ENCODE measurements around the gene CARD11.

The CARD11 gene

GRCh38 chr7:2981103-2981480 lies 62.6 kb downstream of the CARD11 start:
- H3K27ac ChIP-seq: no peak overlapping the region
- no peak for DNase-seq

GRCh38 chr7:2980401-2981102 lies 63.1 kb downstream of the CARD11 start:
- no peak for DNase-seq
- Histone ChIP-seq H3K27ac (no peak overlapping the region), H3K36me3 (no peaks in the 10 kb centered on the region), H3K9me3 (ENCODE audit: severe bottlenecking) (no peaks in the 10 kb centered on the region), H3K4me3 (ENCODE audit: low read depth, low read length) (no peak overlapping the region), H3K27me3 (ENCODE audit: insufficient read depth, low read depth, severe bottlenecking) (no peaks in the 10 kb centered on the region)
- no peak for TF ChIP-seq CTCF (IDR thresholded peaks at IDR 0.05; ENCODE audit: low read depth, low read length)

More at GRCh38 chr7:2981103-2981480, 62.6 kb downstream of the CARD11 start:
- Histone ChIP-seq H3K9me3 (ENCODE audit: severe bottlenecking) (no peaks in the 10 kb centered on the region), H3K4me3 (ENCODE audit: low read depth, low read length) (no peak overlapping the region), H3K27me3 (ENCODE audit: insufficient read depth, low read depth, severe bottlenecking) (no peaks in the 10 kb centered on the region), H3K36me3 (no peaks in the 10 kb centered on the region)
- no peak for TF ChIP-seq CTCF (IDR thresholded peaks at IDR 0.05; ENCODE audit: low read depth, low read length)

- DNase-seq: no peak
- no peak overlapping the region for H3K27ac ChIP-seq
- no peaks in the 10 kb centered on the region for H3K27me3 ChIP-seq (ENCODE audit: insufficient read depth, low read depth, severe bottlenecking)
- TF ChIP-seq CTCF (IDR thresholded peaks at IDR 0.05; ENCODE audit: low read depth, low read length): no peak
- no peaks in the 10 kb centered on the region for H3K36me3 ChIP-seq
- H3K9me3 ChIP-seq (ENCODE audit: severe bottlenecking): no peaks in the 10 kb centered on the region
- H3K4me3 ChIP-seq (ENCODE audit: low read depth, low read length): no peak overlapping the region
Measured at GRCh38 chr7:2979951-2980350, 63.7 kb downstream of the CARD11 start.

GRCh38 chr7:2979201-2979631 lies 64.5 kb downstream of the CARD11 start:
- H3K4me3 ChIP-seq (ENCODE audit: low read depth, low read length): no peak overlapping the region
- no peak for TF ChIP-seq CTCF (IDR thresholded peaks at IDR 0.05; ENCODE audit: low read depth, low read length)
- no peak overlapping the region for H3K27ac ChIP-seq
- H3K27me3 ChIP-seq (ENCODE audit: insufficient read depth, low read depth, severe bottlenecking): no peaks in the 10 kb centered on the region
- no peak for DNase-seq
- no peaks in the 10 kb centered on the region for H3K9me3 ChIP-seq (ENCODE audit: severe bottlenecking)
- no peaks in the 10 kb centered on the region for H3K36me3 ChIP-seq

- Histone ChIP-seq H3K4me3 (ENCODE audit: low read depth, low read length) (no peak overlapping the region), H3K36me3 (no peaks in the 10 kb centered on the region), H3K27me3 (ENCODE audit: insufficient read depth, low read depth, severe bottlenecking) (no peaks in the 10 kb centered on the region), H3K27ac (no peak overlapping the region), H3K9me3 (ENCODE audit: severe bottlenecking) (no peaks in the 10 kb centered on the region)
- DNase-seq: no peak
- no peak for TF ChIP-seq CTCF (IDR thresholded peaks at IDR 0.05; ENCODE audit: low read depth, low read length)
Measured at GRCh38 chr7:2978408-2978807, 65.3 kb downstream of the CARD11 start.

Data from WERI-Rb-1 (cell line).